Ascending aorta (tissue), 2 donors: Measurements from ENCODE around the gene ADGRF4. TPM values are rescaled to one million over a fixed set of nuclear protein-coding genes. Genes with fewer than 3 reads are reported as not detected.

Experiments used
- DNase-seq, 2 donors: peaks; one replicate each; pipeline ENCODE4 v3.0.0-alpha.2; 2019; ENCODE audit warnings: low spot score in 2 of 2
- H3K27ac ChIP-seq, 2 donors: fragments of 200-600 bp; sonication (generic); one replicate each; pipeline ENCODE4 v1.5.1; 2016 to 2017; ENCODE audit warnings: mild to moderate bottlenecking in 1 of 2
- H3K27me3 ChIP-seq: fragments of 200-600 bp; sonication (generic); one replicate; pipeline ENCODE4 v1.5.1; 2017
- H3K36me3 ChIP-seq, 2 donors: fragments of 200-600 bp; sonication (generic); one replicate each; pipeline ENCODE4 v1.5.1; 2016
- H3K4me1 ChIP-seq, 2 donors: fragments of 200-600 bp; sonication (generic); one replicate each; pipeline ENCODE4 v1.5.1; 2016 to 2017; ENCODE audit warnings: mild to moderate bottlenecking in 1 of 2
- H3K4me3 ChIP-seq, 2 donors: fragments of 200-600 bp; sonication (generic); one replicate each; pipeline ENCODE4 v1.5.1; 2016 to 2017; ENCODE audit warnings: mild to moderate bottlenecking in 1 of 2
- H3K9me3 ChIP-seq, 2 donors: fragments of 200-600 bp; sonication (generic); one replicate each; pipeline ENCODE4 v1.5.1; 2016
- intact Hi-C: fragments of 100-400 bp; cut with DNase I; formaldehyde crosslinking; loops from one replicate; pipeline ENCODE4 v1.15.1; 2023
- total RNA-seq: library from RNA; depleted of rRNA; stranded (reverse); fragments of >200 nt; gene quantifications from one replicate; pipeline ENCODE4 v1.1.0, GENCODE V29; 2016
- TF ChIP-seq, protein P1 (sequence below), 3 experiments: fragments of 200-600 bp in 2 of 3; fragments of 450-650 bp in 1 of 3; sonication (generic) in 2 of 3; IDR thresholded peaks; one replicate each; pipeline ENCODE4 v1.5.1; 2016 to 2019; ENCODE audit warnings: antibody characterized with exemption in 3 of 3, mild to moderate bottlenecking in 1 of 3, moderate library complexity in 1 of 3

Gene ADGRF4
- total RNA-seq, 1 donor from 2014 or later = not detected

DNA sequence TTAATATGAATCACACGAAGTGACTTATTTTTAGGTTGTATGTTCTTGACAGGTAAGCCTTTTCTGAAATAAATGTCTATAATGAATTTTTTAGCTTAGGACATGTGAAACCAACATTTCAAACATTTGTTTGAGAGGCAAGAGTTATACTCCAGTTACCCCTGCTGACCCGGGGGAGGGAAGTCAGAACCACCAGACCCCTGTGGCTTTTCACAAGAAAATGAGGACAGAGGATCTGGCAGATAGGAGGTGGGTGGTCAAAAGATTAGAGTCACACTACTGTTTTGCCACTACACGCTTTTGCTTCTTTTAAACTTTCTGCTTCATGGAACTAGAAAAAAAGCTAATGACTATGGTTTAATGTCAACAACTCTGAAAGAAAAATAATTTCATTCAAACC, 27.5 kb upstream of the ADGRF4 start:
- H3K4me1 ChIP-seq = no peaks in the 10 kb centered on the region
- H3K36me3 ChIP-seq = no peaks in the 10 kb centered on the region
- no peak for DNase-seq
- no peaks in the 10 kb centered on the region for H3K9me3 ChIP-seq
- intact Hi-C loops = no loop called here
- H3K27ac ChIP-seq = no peak overlapping the region
- H3K4me3 ChIP-seq = no peak overlapping the region
- TF ChIP-seq, protein P1, sequence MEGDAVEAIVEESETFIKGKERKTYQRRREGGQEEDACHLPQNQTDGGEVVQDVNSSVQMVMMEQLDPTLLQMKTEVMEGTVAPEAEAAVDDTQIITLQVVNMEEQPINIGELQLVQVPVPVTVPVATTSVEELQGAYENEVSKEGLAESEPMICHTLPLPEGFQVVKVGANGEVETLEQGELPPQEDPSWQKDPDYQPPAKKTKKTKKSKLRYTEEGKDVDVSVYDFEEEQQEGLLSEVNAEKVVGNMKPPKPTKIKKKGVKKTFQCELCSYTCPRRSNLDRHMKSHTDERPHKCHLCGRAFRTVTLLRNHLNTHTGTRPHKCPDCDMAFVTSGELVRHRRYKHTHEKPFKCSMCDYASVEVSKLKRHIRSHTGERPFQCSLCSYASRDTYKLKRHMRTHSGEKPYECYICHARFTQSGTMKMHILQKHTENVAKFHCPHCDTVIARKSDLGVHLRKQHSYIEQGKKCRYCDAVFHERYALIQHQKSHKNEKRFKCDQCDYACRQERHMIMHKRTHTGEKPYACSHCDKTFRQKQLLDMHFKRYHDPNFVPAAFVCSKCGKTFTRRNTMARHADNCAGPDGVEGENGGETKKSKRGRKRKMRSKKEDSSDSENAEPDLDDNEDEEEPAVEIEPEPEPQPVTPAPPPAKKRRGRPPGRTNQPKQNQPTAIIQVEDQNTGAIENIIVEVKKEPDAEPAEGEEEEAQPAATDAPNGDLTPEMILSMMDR (IDR thresholded peaks at IDR 0.05) = no peak
- no peaks in the 10 kb centered on the region for H3K27me3 ChIP-seq

GRCh38 chr6:47671777-47672176, 26.6 kb upstream of the ADGRF4 start:
- H3K4me1 ChIP-seq = no peaks in the 10 kb centered on the region
- intact Hi-C loops = no loop called here
- TF ChIP-seq, protein P1 (IDR thresholded peaks at IDR 0.05) = no peak
- no peaks in the 10 kb centered on the region for H3K9me3 ChIP-seq
- no peak overlapping the region for H3K4me3 ChIP-seq
- no peaks in the 10 kb centered on the region for H3K27me3 ChIP-seq
- no peak for DNase-seq
- no peaks in the 10 kb centered on the region for H3K36me3 ChIP-seq
- no peak overlapping the region for H3K27ac ChIP-seq

DNA sequence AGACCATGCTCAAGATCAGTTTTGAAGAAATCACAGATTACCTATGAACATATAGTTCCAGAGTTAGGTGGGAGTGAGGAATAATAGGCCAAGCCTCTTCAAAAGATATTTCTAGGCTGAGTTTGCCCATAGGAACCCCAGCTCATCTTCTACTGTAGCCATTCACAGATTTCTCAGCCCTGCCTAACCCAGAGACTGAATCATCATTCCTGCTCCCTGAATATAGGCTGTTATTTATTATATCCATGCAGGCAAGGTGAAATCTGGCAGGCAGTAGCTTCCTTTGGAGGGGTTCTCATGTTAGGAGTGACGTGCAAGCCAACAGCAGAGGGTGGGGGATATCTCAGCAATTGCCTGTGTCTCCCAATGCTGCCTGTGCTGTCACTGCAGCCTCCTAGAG, 25.6 kb upstream of the ADGRF4 start:
- no peak overlapping the region for H3K4me3 ChIP-seq
- intact Hi-C loops = no loop called here
- no peak for DNase-seq
- H3K27me3 ChIP-seq = no peaks in the 10 kb centered on the region
- H3K27ac ChIP-seq = no peak overlapping the region
- TF ChIP-seq, protein P1 (IDR thresholded peaks at IDR 0.05) = no peak
- H3K9me3 ChIP-seq = no peaks in the 10 kb centered on the region
- H3K4me1 ChIP-seq = no peaks in the 10 kb centered on the region
- no peaks in the 10 kb centered on the region for H3K36me3 ChIP-seq

- no peaks in the 10 kb centered on the region for H3K9me3 ChIP-seq
- H3K4me3 ChIP-seq = no peak overlapping the region
- no peaks in the 10 kb centered on the region for H3K36me3 ChIP-seq
- H3K4me1 ChIP-seq = no peaks in the 10 kb centered on the region
- TF ChIP-seq, protein P1 (IDR thresholded peaks at IDR 0.05) = no peak
- intact Hi-C loops = no loop called here
- H3K27ac ChIP-seq = no peak overlapping the region
- DNase-seq = no peak
- no peaks in the 10 kb centered on the region for H3K27me3 ChIP-seq
These were observed 23.7 kb upstream of the ADGRF4 start for GRCh38 chr6:47674673-47675072.

DNA sequence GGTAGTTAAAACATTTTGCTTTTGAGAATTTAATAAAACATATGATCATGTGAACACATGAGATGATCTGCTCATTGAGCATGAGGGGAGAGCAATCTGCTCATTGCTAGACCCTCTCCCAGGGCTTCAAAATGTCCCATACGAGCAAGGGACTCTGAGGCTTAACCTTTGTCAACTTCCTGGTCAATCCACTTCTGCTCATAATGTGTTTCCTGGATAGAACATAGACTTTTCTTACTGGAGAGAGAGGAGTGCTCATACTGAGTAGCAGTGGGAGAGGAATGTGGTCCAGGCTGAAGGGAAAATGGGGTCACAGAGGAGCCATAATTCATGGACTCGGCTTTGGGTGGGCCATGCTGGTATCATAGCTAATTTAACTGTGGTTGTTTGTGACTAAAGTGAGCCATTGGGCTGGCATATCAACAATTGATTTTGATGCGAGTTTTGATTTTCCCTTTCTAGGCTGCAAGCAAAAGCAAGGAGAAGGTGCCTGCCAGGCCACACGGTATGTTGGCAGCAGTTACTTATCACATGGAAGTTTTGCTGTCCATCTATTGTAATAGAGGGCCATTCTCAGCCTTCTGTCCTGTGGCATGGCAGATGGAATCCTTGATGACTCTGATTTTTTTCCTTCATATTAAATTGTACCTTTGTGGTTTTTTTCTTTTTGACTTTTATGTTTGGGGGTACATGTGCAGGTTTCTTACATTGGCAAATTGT, 20.8 kb upstream of the ADGRF4 start:
- Histone ChIP-seq H3K9me3 (no peaks in the 10 kb centered on the region), H3K4me3 (no peak overlapping the region), H3K27me3 (no peaks in the 10 kb centered on the region), H3K4me1 (no peaks in the 10 kb centered on the region), H3K36me3 (no peaks in the 10 kb centered on the region), H3K27ac (no peak overlapping the region)
- intact Hi-C loops = no loop called here
- DNase-seq = no peak
- TF ChIP-seq, protein P1 (IDR thresholded peaks at IDR 0.05) = no peak

DNA sequence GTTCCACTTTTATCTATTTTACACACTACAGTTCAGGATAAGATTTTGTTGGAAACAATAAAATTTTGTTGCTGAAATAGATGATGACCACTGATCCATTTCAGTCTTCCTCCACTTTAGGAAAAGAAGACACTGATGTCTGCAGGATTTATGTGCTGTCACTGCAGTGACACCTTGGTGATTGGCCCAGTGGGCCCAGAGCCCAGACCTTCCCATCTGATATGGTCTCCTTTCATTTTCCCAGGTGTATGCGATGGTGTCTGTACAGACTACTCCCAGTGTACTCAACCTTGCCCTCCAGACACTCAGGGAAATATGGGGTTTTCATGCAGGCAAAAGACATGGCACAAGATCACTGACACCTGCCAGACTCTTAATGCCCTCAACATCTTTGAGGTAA, 19.6 kb upstream of the ADGRF4 start:
- no peaks in the 10 kb centered on the region for H3K4me1 ChIP-seq

More for the DNA sequence above, 19.6 kb upstream of the ADGRF4 start:
- TF ChIP-seq, protein P1 (IDR thresholded peaks at IDR 0.05) = no peak
- H3K27ac ChIP-seq = no peak overlapping the region
- no peak for DNase-seq
- no peaks in the 10 kb centered on the region for H3K36me3 ChIP-seq
- H3K4me3 ChIP-seq = no peak overlapping the region
- H3K9me3 ChIP-seq = no peaks in the 10 kb centered on the region
- intact Hi-C loops = no loop called here
- H3K27me3 ChIP-seq = no peaks in the 10 kb centered on the region
